ENCODE data around the gene KCNK7. TPM values are rescaled to one million over a fixed set of nuclear protein-coding genes. Genes with fewer than 3 reads are reported as not detected.

KCNK7 gene
- total RNA-seq, 2 donors from 2014 or later: 0.66 to 1.0 TPM

DNA sequence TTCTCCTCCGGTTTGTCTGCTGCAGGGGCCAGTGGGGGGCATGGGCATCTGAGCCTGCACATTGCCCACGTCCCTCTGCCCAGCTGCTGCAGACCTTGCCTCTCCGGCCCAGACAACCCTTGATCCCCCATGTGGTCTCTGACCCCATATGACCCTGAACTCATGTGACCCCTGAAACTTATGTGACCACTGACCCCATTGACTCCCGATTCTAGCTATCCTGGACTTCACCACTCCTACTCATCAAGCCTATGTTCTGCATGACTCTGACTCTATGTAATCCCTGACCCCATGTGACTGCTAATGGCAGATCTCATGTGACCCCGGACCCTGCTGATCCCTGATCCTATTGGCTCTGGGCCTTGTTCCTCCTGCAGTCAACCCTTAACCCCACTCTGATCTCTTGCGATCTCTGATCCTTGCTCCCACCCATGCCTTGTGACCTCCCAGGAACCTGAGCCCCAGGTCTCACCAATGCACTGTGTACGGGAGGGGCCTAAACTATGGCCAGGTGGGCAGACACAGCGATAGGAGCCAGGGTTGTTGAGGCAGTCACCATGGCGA, 43.1 kb downstream of the KCNK7 start:
- H3K27ac ChIP-seq: peak overlapping the region; percentile 12 to 79 (median 78)
- TF ChIP-seq, protein P1, sequence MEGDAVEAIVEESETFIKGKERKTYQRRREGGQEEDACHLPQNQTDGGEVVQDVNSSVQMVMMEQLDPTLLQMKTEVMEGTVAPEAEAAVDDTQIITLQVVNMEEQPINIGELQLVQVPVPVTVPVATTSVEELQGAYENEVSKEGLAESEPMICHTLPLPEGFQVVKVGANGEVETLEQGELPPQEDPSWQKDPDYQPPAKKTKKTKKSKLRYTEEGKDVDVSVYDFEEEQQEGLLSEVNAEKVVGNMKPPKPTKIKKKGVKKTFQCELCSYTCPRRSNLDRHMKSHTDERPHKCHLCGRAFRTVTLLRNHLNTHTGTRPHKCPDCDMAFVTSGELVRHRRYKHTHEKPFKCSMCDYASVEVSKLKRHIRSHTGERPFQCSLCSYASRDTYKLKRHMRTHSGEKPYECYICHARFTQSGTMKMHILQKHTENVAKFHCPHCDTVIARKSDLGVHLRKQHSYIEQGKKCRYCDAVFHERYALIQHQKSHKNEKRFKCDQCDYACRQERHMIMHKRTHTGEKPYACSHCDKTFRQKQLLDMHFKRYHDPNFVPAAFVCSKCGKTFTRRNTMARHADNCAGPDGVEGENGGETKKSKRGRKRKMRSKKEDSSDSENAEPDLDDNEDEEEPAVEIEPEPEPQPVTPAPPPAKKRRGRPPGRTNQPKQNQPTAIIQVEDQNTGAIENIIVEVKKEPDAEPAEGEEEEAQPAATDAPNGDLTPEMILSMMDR (IDR thresholded peaks at IDR 0.05): no peak
- TF ChIP-seq POLR2A (IDR thresholded peaks at IDR 0.05): no peak
- DNase-seq (no peak), ATAC-seq (no peak)
- peaks cover 45% of the 10 kb centered on the region for H3K4me1 ChIP-seq
- H3K36me3 ChIP-seq (replicated peaks in 1 of 2; ENCODE audit: insufficient read depth in 1 of 2, low read depth in 2 of 2): no peaks in the 10 kb centered on the region
- intact Hi-C loops (cut with DNase I): no loop called here
- H3K27me3 ChIP-seq: no peaks in the 10 kb centered on the region
- H3K9me3 ChIP-seq: no peaks in the 10 kb centered on the region
- 66 to 74% methylated on average over 8 to 9 of the region's 9 CpGs for WGBS, 2 donors
- no peak overlapping the region for H3K4me3 ChIP-seq

- Histone ChIP-seq H3K4me1 (peaks cover 44% of the 10 kb centered on the region), H3K27ac (peak overlapping the region; percentile 12 to 79 (median 78)), H3K27me3 (no peaks in the 10 kb centered on the region), H3K9me3 (no peaks in the 10 kb centered on the region), H3K4me3 (no peak overlapping the region), H3K36me3 (replicated peaks in 1 of 2; ENCODE audit: insufficient read depth in 1 of 2, low read depth in 2 of 2) (no peaks in the 10 kb centered on the region)
- TF ChIP-seq, protein P1 (IDR thresholded peaks at IDR 0.05): peak; percentile 25 to 78 (median 56)
- peak in 2 of 3 donors; percentile 29 to 38 for TF ChIP-seq POLR2A (IDR thresholded peaks at IDR 0.05)
- DNase-seq: peak; percentile 78 to 88 (median 84)
- ATAC-seq: peak; percentile 86
- WGBS, 2 donors: 31 to 66% methylated on average over 7 to 17 of the region's 17 CpGs
- intact Hi-C loops (cut with DNase I): no loop called here
Measured at GRCh38 chr11:65551572-65552387, 43.8 kb downstream of the KCNK7 start.

GRCh38 chr11:65549096-65549495, 46.5 kb downstream of the KCNK7 start:
- Histone ChIP-seq H3K9me3 (no peaks in the 10 kb centered on the region), H3K4me1 (peaks cover 35% of the 10 kb centered on the region), H3K36me3 (replicated peaks in 1 of 2; ENCODE audit: insufficient read depth in 1 of 2, low read depth in 2 of 2) (no peaks in the 10 kb centered on the region), H3K27ac (no peak overlapping the region), H3K4me3 (no peak overlapping the region), H3K27me3 (no peaks in the 10 kb centered on the region)
- no peak for DNase-seq
- no peak for TF ChIP-seq POLR2A (IDR thresholded peaks at IDR 0.05)
- TF ChIP-seq, protein P1 (IDR thresholded peaks at IDR 0.05): no peak
- no peak for ATAC-seq
- WGBS, 2 donors: 94% methylated on average over 3 of the region's 3 CpGs
- intact Hi-C loops (cut with DNase I): no loop called here

- no peak for TF ChIP-seq POLR2A (IDR thresholded peaks at IDR 0.05)
- TF ChIP-seq, protein P1 (IDR thresholded peaks at IDR 0.05): no peak
- ATAC-seq: no peak
- Histone ChIP-seq H3K27me3 (no peaks in the 10 kb centered on the region), H3K9me3 (no peaks in the 10 kb centered on the region), H3K36me3 (replicated peaks in 1 of 2; ENCODE audit: insufficient read depth in 1 of 2, low read depth in 2 of 2) (no peaks in the 10 kb centered on the region), H3K4me3 (no peak overlapping the region), H3K27ac (no peak overlapping the region), H3K4me1 (peaks cover 35% of the 10 kb centered on the region)
- WGBS, 2 donors: 93 to 94% methylated on average over 3 of the region's 3 CpGs
- intact Hi-C loops (cut with DNase I): no loop called here
- DNase-seq: no peak
Measured at GRCh38 chr11:65548395-65548794, 47.2 kb downstream of the KCNK7 start.

All from body of pancreas (tissue), 4 donors.